ENCODE measurements around the gene PLEKHA7. TPM values are rescaled to one million over a fixed set of nuclear protein-coding genes. Genes with fewer than 3 reads are reported as not detected.
A peak's percentile ranks its signal among the peaks of the same experiment; 100 is the strongest.

Gene PLEKHA7
- total RNA-seq, 1 donor from 2014 or later: 43.2 TPM

GRCh38 chr11:16776711-16777612, 237.3 kb downstream of the PLEKHA7 start:
- peak; percentile 89 for DNase-seq (ENCODE audit: low spot score)

GRCh38 chr11:16775614-16776283, 238.5 kb downstream of the PLEKHA7 start:
- peak; percentile 73 for DNase-seq (ENCODE audit: low spot score)

- DNase-seq (ENCODE audit: low spot score): peak; percentile 47
Observed at GRCh38 chr11:16774936-16775613, 239.1 kb downstream of the PLEKHA7 start.

- DNase-seq (ENCODE audit: low spot score): peak; percentile 59
Observed at GRCh38 chr11:16773981-16774935, 240.0 kb downstream of the PLEKHA7 start.

GRCh38 chr11:16772141-16772512, 242.1 kb downstream of the PLEKHA7 start:
- no peak for DNase-seq (ENCODE audit: low spot score)

GRCh38 chr11:16771350-16772140, 242.7 kb downstream of the PLEKHA7 start:
- peak; percentile 43 for DNase-seq (ENCODE audit: low spot score)

- DNase-seq (ENCODE audit: low spot score): peak; percentile 85
Observed at GRCh38 chr11:16770016-16770415, 244.2 kb downstream of the PLEKHA7 start.

GRCh38 chr11:16769386-16769785, 244.8 kb downstream of the PLEKHA7 start:
- peak; percentile 55 for DNase-seq (ENCODE audit: low spot score)

- peak; percentile 43 for DNase-seq (ENCODE audit: low spot score)
Observed at GRCh38 chr11:16767957-16768356, 246.3 kb downstream of the PLEKHA7 start.

GRCh38 chr11:16767137-16767536, 247.1 kb downstream of the PLEKHA7 start:
- peak; percentile 65 for DNase-seq (ENCODE audit: low spot score)

GRCh38 chr11:16764888-16765287, 249.3 kb downstream of the PLEKHA7 start:
- peak; percentile 72 for DNase-seq (ENCODE audit: low spot score)

- DNase-seq (ENCODE audit: low spot score): no peak
Observed at GRCh38 chr11:16763746-16764145, 250.5 kb downstream of the PLEKHA7 start.

- DNase-seq (ENCODE audit: low spot score): no peak
Observed at GRCh38 chr11:16759857-16760508, 254.2 kb downstream of the PLEKHA7 start.

- DNase-seq (ENCODE audit: low spot score): no peak
Observed at GRCh38 chr11:16758382-16759024, 255.7 kb downstream of the PLEKHA7 start.

GRCh38 chr11:16750417-16750816, 263.8 kb downstream of the PLEKHA7 start:
- DNase-seq (ENCODE audit: low spot score): no peak

GRCh38 chr11:16749666-16750065, 264.5 kb downstream of the PLEKHA7 start:
- no peak for DNase-seq (ENCODE audit: low spot score)

- no peak for DNase-seq (ENCODE audit: low spot score)
Observed at GRCh38 chr11:16749092-16749491, 265.1 kb downstream of the PLEKHA7 start.

GRCh38 chr11:16745950-16746605, 268.1 kb downstream of the PLEKHA7 start:
- DNase-seq (ENCODE audit: low spot score): no peak
